OCI-LY3 (cell line): ENCODE results near the gene RGCC.
A peak's percentile ranks its signal among the peaks of the same experiment; 100 is the strongest.

Source experiments
- H2AFZ ChIP-seq: fragments of 200-600, 300-600 bp; shearing (Covaris generic); 2 replicates; pipeline ENCODE4 v1.6.0; 2014; ENCODE audit warnings: antibody characterized with exemption, low read depth, low read length
- H3K27ac ChIP-seq: fragments of 200-600, 300-600 bp; sonication (generic); 2 replicates; pipeline ENCODE4 v1.5.1; 2014; ENCODE audit warnings: mild to moderate bottlenecking, low read length, moderate library complexity, mixed read lengths
- H3K27me3 ChIP-seq: fragments of 200-600, 300-600 bp; sonication (generic); 2 replicates; pipeline ENCODE4 v1.6.1; 2014; ENCODE audit warnings: low read depth, low read length, mixed read lengths
- H3K36me3 ChIP-seq: fragments of 200-600, 300-600 bp; sonication (generic); replicated peaks from 2 replicates; pipeline ENCODE3; 2014; ENCODE audit warnings: low read depth, low read length, mixed read lengths
- H3K4me1 ChIP-seq: fragments of 300-600, 200-600 bp; sonication (generic); 2 replicates; pipeline ENCODE4 v1.6.1; 2014; ENCODE audit warnings: low read length, mixed read lengths
- H3K4me2 ChIP-seq: fragments of 200-600, 300-600 bp; sonication (generic); 2 replicates; pipeline ENCODE4 v1.6.1; 2014; ENCODE audit warnings: low read length, mixed read lengths
- H3K4me3 ChIP-seq: fragments of 300-600, 200-600 bp; sonication (generic); 2 replicates; pipeline ENCODE4 v1.5.1; 2014; ENCODE audit warnings: antibody characterized with exemption, mild to moderate bottlenecking, low read length, moderate library complexity
- H3K79me2 ChIP-seq: fragments of 300-600, 200-600 bp; shearing (Covaris generic); 2 replicates; pipeline ENCODE4 v1.6.1; 2014; ENCODE audit warnings: mild to moderate bottlenecking, low read length, mixed read lengths
- H3K9ac ChIP-seq: fragments of 300-600, 200-600 bp; shearing (Covaris generic); 2 replicates; pipeline ENCODE4 v1.6.0; 2014; ENCODE audit warnings: mild to moderate bottlenecking, low read length, moderate library complexity
- H3K9me3 ChIP-seq: fragments of 200-600, 300-600 bp; shearing (Covaris generic); 2 replicates; pipeline ENCODE4 v1.6.1; 2014; ENCODE audit warnings: low read length, mixed read lengths; ENCODE audit not compliant: insufficient read depth
- H4K20me1 ChIP-seq: fragments of 200-600, 300-600 bp; sonication (generic); 2 replicates; pipeline ENCODE4 v1.6.1; 2016; ENCODE audit warnings: low read length, mixed read lengths; ENCODE audit not compliant: insufficient read depth
- EZH2phosphoT487 ChIP-seq: fragments of 200-600 bp; shearing (Covaris generic); IDR thresholded peaks from 2 replicates; pipeline ENCODE4 v1.6.1; 2018; ENCODE audit warnings: antibody characterized with exemption, mixed run types, low read depth
- TF ChIP-seq, protein P1 (sequence below): fragments of 200-600, 300-600 bp; sonication (generic); IDR thresholded peaks from 2 replicates; pipeline ENCODE4 v1.5.1; 2014; ENCODE audit warnings: antibody characterized with exemption, low read length, low read depth

Gene RGCC

GRCh38 chr13:41461527-41462139 is 4.3 kb downstream of the RGCC start:
- no peaks in the 10 kb centered on the region for H3K79me2 ChIP-seq
- H3K27me3 ChIP-seq, result no peaks in the 10 kb centered on the region
- H3K27ac ChIP-seq, result no peak overlapping the region
- no peak overlapping the region for H3K4me3 ChIP-seq
- no peaks in the 10 kb centered on the region for H4K20me1 ChIP-seq
- H3K4me2 ChIP-seq, result no peak overlapping the region
- H2AFZ ChIP-seq, result no peak overlapping the region
- TF ChIP-seq EZH2phosphoT487, result no peak
- TF ChIP-seq, protein P1, sequence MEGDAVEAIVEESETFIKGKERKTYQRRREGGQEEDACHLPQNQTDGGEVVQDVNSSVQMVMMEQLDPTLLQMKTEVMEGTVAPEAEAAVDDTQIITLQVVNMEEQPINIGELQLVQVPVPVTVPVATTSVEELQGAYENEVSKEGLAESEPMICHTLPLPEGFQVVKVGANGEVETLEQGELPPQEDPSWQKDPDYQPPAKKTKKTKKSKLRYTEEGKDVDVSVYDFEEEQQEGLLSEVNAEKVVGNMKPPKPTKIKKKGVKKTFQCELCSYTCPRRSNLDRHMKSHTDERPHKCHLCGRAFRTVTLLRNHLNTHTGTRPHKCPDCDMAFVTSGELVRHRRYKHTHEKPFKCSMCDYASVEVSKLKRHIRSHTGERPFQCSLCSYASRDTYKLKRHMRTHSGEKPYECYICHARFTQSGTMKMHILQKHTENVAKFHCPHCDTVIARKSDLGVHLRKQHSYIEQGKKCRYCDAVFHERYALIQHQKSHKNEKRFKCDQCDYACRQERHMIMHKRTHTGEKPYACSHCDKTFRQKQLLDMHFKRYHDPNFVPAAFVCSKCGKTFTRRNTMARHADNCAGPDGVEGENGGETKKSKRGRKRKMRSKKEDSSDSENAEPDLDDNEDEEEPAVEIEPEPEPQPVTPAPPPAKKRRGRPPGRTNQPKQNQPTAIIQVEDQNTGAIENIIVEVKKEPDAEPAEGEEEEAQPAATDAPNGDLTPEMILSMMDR, result no peak
- no peaks in the 10 kb centered on the region for H3K9me3 ChIP-seq
- no peaks in the 10 kb centered on the region for H3K36me3 ChIP-seq
- H3K9ac ChIP-seq, result no peak overlapping the region
- H3K4me1 ChIP-seq, result peaks cover 13% of the 10 kb centered on the region

DNA sequence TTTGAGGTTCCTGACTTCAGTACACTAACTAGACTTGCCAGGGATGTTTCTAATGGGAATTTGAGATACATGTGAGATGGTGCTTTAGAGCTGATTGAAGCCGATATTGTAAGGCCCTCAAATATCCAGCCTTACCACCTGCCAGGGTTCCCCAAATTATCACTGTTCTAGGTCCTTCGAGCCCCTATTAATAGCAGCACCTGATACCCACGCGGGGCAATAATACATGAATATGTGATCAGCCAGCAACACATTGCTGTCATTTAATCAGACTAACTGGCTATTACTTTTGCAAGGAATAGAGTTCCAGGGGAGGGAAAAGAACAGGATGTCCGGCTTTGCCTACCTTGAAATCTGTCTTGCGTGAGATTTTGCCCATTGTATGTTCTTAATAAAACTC is 5.1 kb downstream of the RGCC start:
- no peaks in the 10 kb centered on the region for H3K36me3 ChIP-seq
- H3K27ac ChIP-seq, result no peak overlapping the region
- no peak overlapping the region for H2AFZ ChIP-seq
- H3K4me3 ChIP-seq, result no peak overlapping the region
- no peak overlapping the region for H3K9ac ChIP-seq
- no peaks in the 10 kb centered on the region for H4K20me1 ChIP-seq
- H3K4me2 ChIP-seq, result no peak overlapping the region
- TF ChIP-seq, protein P1, result no peak
- TF ChIP-seq EZH2phosphoT487, result no peak
- no peaks in the 10 kb centered on the region for H3K79me2 ChIP-seq
- peaks cover 13% of the 10 kb centered on the region for H3K4me1 ChIP-seq
- no peaks in the 10 kb centered on the region for H3K9me3 ChIP-seq
- no peaks in the 10 kb centered on the region for H3K27me3 ChIP-seq

GRCh38 chr13:41463838-41464602 is 6.7 kb downstream of the RGCC start:
- Histone ChIP-seq H3K36me3 (no peaks in the 10 kb centered on the region), H3K4me1 (peaks cover 13% of the 10 kb centered on the region), H3K4me2 (no peak overlapping the region), H3K27me3 (no peaks in the 10 kb centered on the region), H3K4me3 (no peak overlapping the region), H3K27ac (no peak overlapping the region), H3K79me2 (no peaks in the 10 kb centered on the region), H2AFZ (no peak overlapping the region), H3K9me3 (no peaks in the 10 kb centered on the region), H4K20me1 (no peaks in the 10 kb centered on the region), H3K9ac (no peak overlapping the region)
- TF ChIP-seq, protein P1, result no peak
- TF ChIP-seq EZH2phosphoT487, result no peak

GRCh38 chr13:41465241-41465847 is 8.0 kb downstream of the RGCC start:
- Histone ChIP-seq H3K27ac (peak overlapping the region; percentile 20; the same call in 1 of the 2 replicates), H3K4me2 (peak overlapping the region; percentile 37), H3K36me3 (no peaks in the 10 kb centered on the region), H3K4me3 (peak overlapping the region; percentile 14; the same call in 1 of the 2 replicates), H3K79me2 (no peaks in the 10 kb centered on the region), H3K9me3 (no peaks in the 10 kb centered on the region), H3K27me3 (no peaks in the 10 kb centered on the region), H3K4me1 (peaks cover 13% of the 10 kb centered on the region), H4K20me1 (no peaks in the 10 kb centered on the region), H3K9ac (no peak overlapping the region), H2AFZ (peak overlapping the region; percentile 91)
- no peak for TF ChIP-seq EZH2phosphoT487
- TF ChIP-seq, protein P1, result no peak
